ENCODE results near the gene TULP3. TPM values are rescaled to one million over a fixed set of nuclear protein-coding genes. Genes with fewer than 3 reads are reported as not detected.

Gene TULP3
- total and polyA plus RNA-seq, 2 of the 8 experiments (the other 6 are each of a cell fraction or from before 2014, with no cell fraction given), result 18.4 to 21.2 TPM

GRCh38 chr12:2941524-2941923 is 50.8 kb downstream of the TULP3 start:
- no peaks in the 10 kb centered on the region for H3K79me1 ChIP-seq (ENCODE audit: low read depth, low read length)
- CTCF ChIA-PET (ENCODE audit: partially characterized antibody), result interaction anchor here (0.7 to 9.9 kb wide), 7 partner anchors 11 to 116 kb away, joined by 3 to 143 read pairs (median 3); partner anchors contain the start of gene TULP3
- POLR2A ChIA-PET (ENCODE audit: partially characterized antibody), result interaction anchor here (1.1 kb wide), 2 partner anchors 11 to 20 kb away, joined by 3 read pairs; no protein-coding TSS in a partner anchor

More at GRCh38 chr12:2941524-2941923, 50.8 kb downstream of the TULP3 start:
- no peak overlapping the region for H2AFZ ChIP-seq (ENCODE audit: low read length)
- no peak overlapping the region for H3K4ac ChIP-seq (replicated peaks; ENCODE audit: insufficient read length, low read depth, low read length)
- no peak overlapping the region for H4K5ac ChIP-seq (ENCODE audit: insufficient read length, low read depth, low read length)
- H3K9me3 ChIP-seq (ENCODE audit: insufficient read depth in 2 of 2, low read depth in 1 of 2, low read length in 1 of 2), result no peaks in the 10 kb centered on the region
- H3K27me3 ChIP-seq (replicated peaks in 1 of 4; ENCODE audit: control insufficient read depth in 3 of 4, extremely low read depth in 1 of 4, insufficient read depth in 3 of 4, low read length in 3 of 4), result no peaks in the 10 kb centered on the region; a peak in 1 of 7 replicates
- H2BK15ac ChIP-seq (ENCODE audit: low read length), result no peak overlapping the region
- no peaks in the 10 kb centered on the region for H3K79me2 ChIP-seq (ENCODE audit: control insufficient read depth in 1 of 2, insufficient read depth in 2 of 2, low read length in 2 of 2)
- no peak overlapping the region for H2BK12ac ChIP-seq (ENCODE audit: low read depth, low read length)
- no peak overlapping the region for H2BK5ac ChIP-seq (ENCODE audit: low read depth, low read length)
- no peak for TF ChIP-seq SIRT6 (IDR thresholded peaks at IDR 0.05; ENCODE audit: low read length)
- TF ChIP-seq MAFK (IDR thresholded peaks at IDR 0.05; ENCODE audit: low read depth, low read length), result no peak
- TF ChIP-seq SRF (IDR thresholded peaks at IDR 0.05; ENCODE audit: low read depth, low read length), result no peak
- no peak for TF ChIP-seq ZNF274 (IDR thresholded peaks at IDR 0.05; ENCODE audit: borderline replicate concordance, extremely low read depth, low read length)
- no peak for TF ChIP-seq KDM4A (IDR thresholded peaks at IDR 0.05; ENCODE audit: low read depth, low read length, severe bottlenecking)
- TF ChIP-seq SIX5 (IDR thresholded peaks at IDR 0.05; ENCODE audit: low read depth, low read length), result no peak
- no peak for DNase-seq (ENCODE audit: low read depth in 1 of 2, low spot score in 2 of 2)
- H3K23me2 ChIP-seq (ENCODE audit: low read depth, low read length), result no peaks in the 10 kb centered on the region
- H3K4me3 ChIP-seq (ENCODE audit: extremely low read depth in 1 of 4, insufficient read depth in 2 of 4, low read depth in 3 of 4, low read length in 4 of 4), result no peak overlapping the region
- H4K20me1 ChIP-seq (replicated peaks in 1 of 2; ENCODE audit: control insufficient read depth in 1 of 2, insufficient read depth in 2 of 2, low read length in 2 of 2), result peaks cover 0 to 2% of the 10 kb centered on the region in 2 experiments
- no peak for FAIRE-seq
- H3K23ac ChIP-seq (ENCODE audit: insufficient read length), result no peak overlapping the region
- H3K56ac ChIP-seq (replicated peaks; ENCODE audit: insufficient read length, low read depth, low read length), result no peak overlapping the region
- no peak overlapping the region for H2BK20ac ChIP-seq (ENCODE audit: low read length)
- H3K4me1 ChIP-seq (replicated peaks in 1 of 4; ENCODE audit: control insufficient read depth in 3 of 4, insufficient read depth in 4 of 4, low read length in 3 of 4), result no peaks in the 10 kb centered on the region
- peaks cover 0 to 20% (median 0%) of the 10 kb centered on the region in 4 experiments; a peak in 3 of 8 replicates for H3K36me3 ChIP-seq (ENCODE audit: control insufficient read depth in 2 of 4, insufficient read depth in 4 of 4, low read length in 3 of 4)
- H3K4me2 ChIP-seq (ENCODE audit: insufficient read depth in 1 of 2, low read depth in 2 of 2, low read length in 2 of 2), result no peak overlapping the region
- H3K27ac ChIP-seq (ENCODE audit: low read depth, low read length), result no peak overlapping the region
- H4K8ac ChIP-seq (ENCODE audit: extremely low read depth, insufficient read depth, low read length), result no peak overlapping the region
- 94% methylated on average over 8 of the region's 8 CpGs; no CpG with 5 or more reads in 1 of the 2 experiments for WGBS, 2 experiments (ENCODE audit: extremely low coverage in 1 of 2, insufficient coverage in 1 of 2, insufficient read length in 1 of 2, insufficient replicate concordance in 2 of 2, low coverage in 1 of 2, low lambda C conversion rate in 2 of 2, missing lambda C conversion rate in 1 of 2)
- no peak overlapping the region for H3K9ac ChIP-seq (replicated peaks in 1 of 4; ENCODE audit: extremely low read depth in 1 of 4, low read depth in 3 of 4, low read length in 3 of 4)
- no peak overlapping the region for H2AK5ac ChIP-seq (ENCODE audit: low read depth, low read length)
- no peak overlapping the region for H2BK120ac ChIP-seq (replicated peaks; ENCODE audit: low read depth, low read length)
- no peak overlapping the region for H3K14ac ChIP-seq (ENCODE audit: insufficient read length)
- no peak overlapping the region for H4K91ac ChIP-seq (replicated peaks; ENCODE audit: insufficient read length, low read length)
- H3K18ac ChIP-seq (ENCODE audit: extremely low read depth, low read length), result no peak overlapping the region
